ENCODE data around the gene CPE. TPM values are rescaled to one million over a fixed set of nuclear protein-coding genes. Genes with fewer than 3 reads are reported as not detected.
"Not testable (repeated sequence)": the region's sequence is repeated elsewhere in the genome, so short reads cannot be mapped to it uniquely, and the experiment has no call there.

Gene CPE
- total and polyA plus RNA-seq, 8 donors: 22.9 to 547 (median 104) TPM

- 78 to 82% methylated on average over 3 of the region's 3 CpGs for WGBS, 2 donors
- ATAC-seq (no peak), FAIRE-seq (no peak), DNase-seq (no peak)
- TF ChIP-seq CTCF (IDR thresholded peaks at IDR 0.05): no peak
- intact Hi-C loops (cut with DNase I): no loop called here
- Histone ChIP-seq H3K27me3 (no peaks in the 10 kb centered on the region), H3K4me1 (no peaks in the 10 kb centered on the region), H3K27ac (no peak overlapping the region), H3K4me3 (no peak overlapping the region), H3K36me3 (no peaks in the 10 kb centered on the region), H3K9me3 (no peaks in the 10 kb centered on the region)
These were observed 102.4 kb downstream of the CPE start for GRCh38 chr4:165481053-165481835.

GRCh38 chr4:165489786-165490185, 111.0 kb downstream of the CPE start:
- H3K27ac ChIP-seq: no peak overlapping the region
- DNase-seq (no peak), FAIRE-seq (no peak), ATAC-seq (no peak)
- 80 to 91% methylated on average over 1 of the region's 1 CpG for WGBS, 2 donors
- H3K4me3 ChIP-seq: no peak overlapping the region
- H3K4me1 ChIP-seq: no peaks in the 10 kb centered on the region
- intact Hi-C loops (cut with DNase I): no loop called here
- no peaks in the 10 kb centered on the region for H3K9me3 ChIP-seq
- no peaks in the 10 kb centered on the region for H3K27me3 ChIP-seq
- no peak for TF ChIP-seq CTCF (IDR thresholded peaks at IDR 0.05)
- no peaks in the 10 kb centered on the region for H3K36me3 ChIP-seq

DNA sequence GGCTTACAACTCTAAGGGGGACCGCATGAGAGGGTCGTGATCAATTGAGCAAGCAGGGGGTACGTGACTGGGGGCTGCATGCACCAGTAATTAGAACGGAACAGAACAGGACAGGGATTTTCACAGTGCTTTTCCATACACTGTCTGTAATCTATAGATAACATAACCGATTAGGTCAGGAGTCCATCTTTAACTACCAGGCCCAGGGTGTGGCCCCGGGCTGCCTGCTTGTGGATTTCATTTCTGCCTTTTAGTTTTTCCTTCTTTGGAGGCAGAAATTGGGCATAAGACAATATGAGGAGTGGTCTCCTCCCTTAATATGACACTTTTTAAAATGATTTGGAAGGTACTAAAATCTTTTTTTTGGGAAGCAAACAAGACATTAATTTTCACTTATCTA, 113.8 kb downstream of the CPE start:
- H3K9me3 ChIP-seq; intact Hi-C loops (cut with DNase I); ATAC-seq; DNase-seq; H3K4me3 ChIP-seq; H3K4me1 ChIP-seq; H3K27ac ChIP-seq; H3K27me3 ChIP-seq; H3K36me3 ChIP-seq; FAIRE-seq: not testable (repeated sequence)
- 65 to 73% methylated on average over 6 of the region's 6 CpGs for WGBS, 2 donors

GRCh38 chr4:165493359-165493758, 114.6 kb downstream of the CPE start:
- FAIRE-seq (no peak), DNase-seq (peak; percentile 44 to 84 (median 67)), ATAC-seq (peak; percentile 92 to 100 (median 98))
- WGBS, 2 donors: 8 to 12% methylated on average over 18 of the region's 18 CpGs
- peak in 3 of 4 donors; percentile 39 to 56 (median 47) for TF ChIP-seq CTCF (IDR thresholded peaks at IDR 0.05)
- no peaks in the 10 kb centered on the region for H3K9me3 ChIP-seq
- intact Hi-C loops (cut with DNase I): no loop called here
- no peaks in the 10 kb centered on the region for H3K36me3 ChIP-seq
- no peak overlapping the region for H3K27ac ChIP-seq
- H3K4me3 ChIP-seq: peak overlapping the region in 1 of 4 donors; percentile 9
- H3K27me3 ChIP-seq: no peaks in the 10 kb centered on the region
- H3K4me1 ChIP-seq: no peaks in the 10 kb centered on the region

GRCh38 chr4:165502916-165503907, 124.4 kb downstream of the CPE start:
- Histone ChIP-seq H3K27ac (peak overlapping the region in 1 of 4 donors; percentile 4), H3K9me3 (no peaks in the 10 kb centered on the region), H3K36me3 (no peaks in the 10 kb centered on the region), H3K27me3 (no peaks in the 10 kb centered on the region), H3K4me3 (no peak overlapping the region), H3K4me1 (peaks cover 0 to 3% (median 0%) of the 10 kb centered on the region in 3 donors)
- ATAC-seq: peak in 3 of 4 donors; percentile 28 to 61 (median 58)
- FAIRE-seq: no peak
- no peak for DNase-seq
- WGBS, 2 donors: 78 to 84% methylated on average over 7 of the region's 7 CpGs
- TF ChIP-seq CTCF (IDR thresholded peaks at IDR 0.05): no peak
- intact Hi-C loops (cut with DNase I): no loop called here

All from pancreas (tissue), 10 donors.